ENCODE measurements around the gene SORCS2.
A peak's percentile ranks its signal among the peaks of the same experiment; 100 is the strongest.

The SORCS2 gene

GRCh38 chr4:7637971-7638370 lies 445.6 kb downstream of the SORCS2 start:
- no peak for DNase-seq (ENCODE audit: low spot score)

DNA sequence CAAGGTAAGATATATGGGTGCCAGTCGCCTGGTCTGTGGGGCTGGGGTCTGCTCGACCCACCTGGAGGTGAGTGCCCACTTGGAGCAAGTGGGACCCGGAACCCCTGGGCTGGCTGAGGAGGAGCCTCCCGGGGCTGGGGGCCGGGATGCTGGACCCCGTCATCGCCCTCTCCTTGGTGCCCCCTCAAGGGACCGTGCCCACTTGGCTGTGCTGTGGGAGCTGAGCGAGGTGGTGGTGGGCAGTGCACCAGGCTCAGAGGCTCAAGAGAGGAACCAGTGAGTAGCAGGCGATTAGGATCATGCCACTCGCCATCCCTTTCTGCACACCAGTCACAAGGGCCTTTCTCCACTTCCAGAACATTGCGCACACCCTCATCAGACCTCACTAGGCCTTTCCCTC lies 446.2 kb downstream of the SORCS2 start:
- no peak for DNase-seq (ENCODE audit: low spot score)

- no peak for DNase-seq (ENCODE audit: low spot score)
These were observed 446.8 kb downstream of the SORCS2 start for GRCh38 chr4:7638984-7639789.

DNA sequence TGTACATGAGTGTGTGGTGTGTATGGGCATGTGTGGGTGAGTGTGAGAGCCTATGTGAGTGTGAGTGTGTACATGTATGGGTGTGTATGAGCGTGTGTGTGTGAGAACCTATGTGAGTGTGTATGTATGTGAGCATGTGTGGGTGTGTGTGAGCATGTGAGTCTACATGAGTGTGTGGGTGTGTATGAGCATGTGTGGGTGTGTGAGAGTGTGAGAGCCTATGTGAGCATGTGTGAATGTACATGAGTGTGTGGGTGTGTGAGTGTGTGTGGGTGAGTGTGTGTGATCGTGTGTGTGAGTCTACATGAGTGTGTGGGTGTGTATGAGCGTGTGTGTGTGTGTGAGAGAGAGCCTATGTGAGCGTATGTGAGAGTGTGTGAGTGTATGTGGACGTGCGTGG lies 447.8 kb downstream of the SORCS2 start:
- no peak for DNase-seq (ENCODE audit: low spot score)

GRCh38 chr4:7641712-7642111 lies 449.4 kb downstream of the SORCS2 start:
- DNase-seq (ENCODE audit: low spot score): no peak

DNA sequence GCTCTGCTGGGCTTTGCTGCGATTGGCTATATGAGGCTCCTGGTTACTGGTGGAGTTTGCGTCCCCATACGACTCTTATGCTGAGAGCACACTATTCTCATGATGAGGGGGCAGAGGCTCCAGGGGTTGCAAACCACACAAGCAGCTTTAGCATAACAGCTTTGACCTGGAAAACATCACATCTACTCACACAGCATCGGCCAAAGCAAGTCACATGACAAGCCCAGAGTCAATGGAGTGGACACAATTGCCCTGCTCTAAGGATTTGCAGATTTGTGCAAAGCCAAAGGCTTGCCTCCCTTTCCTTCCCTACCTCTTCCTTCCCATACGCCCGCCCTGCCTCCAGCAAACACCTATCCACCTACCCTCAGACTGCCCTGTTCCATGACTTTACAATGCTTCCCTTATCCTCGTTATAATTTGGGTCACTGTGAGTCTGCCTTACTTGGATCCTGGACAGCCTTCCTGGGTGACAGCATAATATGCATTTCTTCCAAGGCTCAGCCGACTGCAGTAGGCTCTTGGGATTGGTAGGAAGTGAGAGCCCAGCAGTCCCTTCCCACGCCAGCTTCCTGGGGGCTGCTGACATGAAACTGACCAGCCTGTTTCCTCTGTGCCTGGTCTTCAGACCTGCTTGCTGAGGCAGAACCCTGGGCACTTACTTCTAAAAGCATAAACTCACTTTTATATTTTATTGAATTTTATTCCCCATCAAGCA lies 450.6 kb downstream of the SORCS2 start:
- DNase-seq (ENCODE audit: low spot score): peak; percentile 9

- DNase-seq (ENCODE audit: low spot score): no peak
These were observed 452.8 kb downstream of the SORCS2 start for GRCh38 chr4:7645158-7645557.

DNA sequence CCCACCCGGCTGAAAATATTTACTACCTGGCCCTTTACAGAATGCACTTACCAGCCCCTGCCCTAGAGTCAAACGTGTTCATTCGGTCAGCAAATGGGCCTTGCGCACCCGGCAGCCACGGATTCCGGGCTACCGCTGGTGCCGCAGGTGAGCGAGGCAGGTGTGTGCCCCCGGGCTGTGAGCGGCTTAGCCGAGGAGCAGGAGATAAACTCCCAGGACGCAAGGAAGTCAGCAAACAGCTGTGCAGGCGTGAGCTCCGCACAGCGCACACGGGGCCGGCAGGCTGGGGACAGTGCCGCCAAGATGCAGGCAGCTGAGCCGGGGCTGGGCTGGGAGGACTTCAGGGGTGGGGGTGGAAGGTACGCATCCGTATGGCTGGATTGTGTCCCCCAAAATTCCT lies 453.6 kb downstream of the SORCS2 start:
- no peak for DNase-seq (ENCODE audit: low spot score)

GRCh38 chr4:7646384-7647061 lies 454.2 kb downstream of the SORCS2 start:
- no peak for DNase-seq (ENCODE audit: low spot score)

DNA sequence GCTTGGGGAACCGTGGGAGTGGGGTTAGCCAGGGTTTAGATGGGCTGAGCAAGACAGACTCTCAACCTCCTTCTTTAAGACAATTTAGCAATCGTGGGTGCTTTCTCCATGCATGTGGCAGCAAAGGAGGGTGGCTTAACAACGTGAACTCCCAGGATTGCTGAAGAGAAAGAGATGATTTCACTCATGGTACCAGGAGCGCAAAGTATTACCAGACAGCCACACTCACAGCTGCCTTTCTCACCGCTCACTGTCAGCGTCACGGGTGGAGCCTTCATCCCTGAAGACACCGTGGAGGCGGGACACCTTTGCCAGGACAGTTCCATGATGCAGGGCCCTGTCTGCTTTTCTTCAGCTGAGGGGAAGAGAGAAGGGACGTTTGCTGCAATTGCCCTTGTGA lies 454.8 kb downstream of the SORCS2 start:
- DNase-seq (ENCODE audit: low spot score): no peak

- no peak for DNase-seq (ENCODE audit: low spot score)
These were observed 455.5 kb downstream of the SORCS2 start for GRCh38 chr4:7647600-7648543.

DNA sequence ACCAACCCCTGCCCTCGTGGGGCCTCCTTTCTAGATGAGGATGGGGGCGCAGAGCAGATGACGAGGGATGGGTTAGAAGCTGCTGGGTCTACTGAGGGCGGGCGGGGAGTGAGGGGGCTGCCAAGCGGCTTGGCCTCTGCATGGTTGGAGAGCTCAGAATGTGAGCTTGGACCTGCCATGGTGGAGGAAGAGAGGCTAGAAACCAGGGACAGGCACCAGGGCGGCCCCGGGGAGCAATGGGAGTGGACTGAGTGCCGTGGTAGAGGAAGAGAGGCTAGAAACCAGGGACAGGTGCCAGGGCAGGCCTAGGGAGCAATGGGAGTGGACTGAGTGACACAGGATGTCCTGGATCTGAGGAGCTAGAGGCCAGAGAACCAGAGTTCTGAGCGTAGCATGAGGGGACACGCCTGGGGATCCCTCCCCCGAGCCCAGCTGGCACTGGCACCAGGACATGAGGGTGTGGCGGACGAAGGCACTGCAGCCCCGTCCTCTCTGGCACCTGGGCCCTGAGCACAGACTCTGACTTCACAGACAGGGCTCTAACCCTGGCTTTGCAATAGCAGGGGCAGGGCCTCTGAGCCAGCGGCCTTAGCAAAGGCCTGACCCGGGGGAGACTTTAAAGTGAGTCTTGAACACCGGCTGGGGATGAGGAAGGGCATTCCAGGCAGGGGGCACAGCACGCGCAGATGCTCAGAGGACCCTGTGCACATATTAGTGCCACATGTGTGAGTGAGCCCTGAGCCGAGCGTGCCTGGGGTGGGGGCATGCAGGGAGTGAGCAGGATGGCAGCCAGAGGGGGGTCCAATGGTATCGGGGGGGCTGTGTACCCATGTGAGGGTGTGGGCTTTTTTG lies 456.4 kb downstream of the SORCS2 start:
- DNase-seq (ENCODE audit: low spot score): no peak

DNA sequence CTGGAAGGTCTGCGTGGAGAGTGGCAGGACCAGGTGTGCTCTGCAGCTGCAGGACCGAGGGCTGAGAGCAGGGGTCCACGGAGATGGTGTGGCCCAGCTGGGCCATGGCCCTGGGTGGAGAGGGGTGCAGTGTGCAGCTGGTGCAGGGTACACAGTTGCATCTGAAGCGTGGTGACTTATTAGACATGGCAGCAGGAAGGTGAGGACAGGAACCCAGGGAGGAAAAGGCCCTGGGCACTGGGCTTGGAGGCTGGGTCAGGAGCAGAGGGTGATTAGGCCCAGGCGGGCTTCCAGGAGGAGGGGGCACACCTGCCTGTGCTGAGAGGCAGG lies 457.0 kb downstream of the SORCS2 start:
- DNase-seq (ENCODE audit: low spot score): no peak

- no peak for DNase-seq (ENCODE audit: low spot score)
These were observed 457.6 kb downstream of the SORCS2 start for GRCh38 chr4:7649741-7650531.

GRCh38 chr4:7650606-7651385 lies 458.5 kb downstream of the SORCS2 start:
- peak; percentile 7 for DNase-seq (ENCODE audit: low spot score)

DNA sequence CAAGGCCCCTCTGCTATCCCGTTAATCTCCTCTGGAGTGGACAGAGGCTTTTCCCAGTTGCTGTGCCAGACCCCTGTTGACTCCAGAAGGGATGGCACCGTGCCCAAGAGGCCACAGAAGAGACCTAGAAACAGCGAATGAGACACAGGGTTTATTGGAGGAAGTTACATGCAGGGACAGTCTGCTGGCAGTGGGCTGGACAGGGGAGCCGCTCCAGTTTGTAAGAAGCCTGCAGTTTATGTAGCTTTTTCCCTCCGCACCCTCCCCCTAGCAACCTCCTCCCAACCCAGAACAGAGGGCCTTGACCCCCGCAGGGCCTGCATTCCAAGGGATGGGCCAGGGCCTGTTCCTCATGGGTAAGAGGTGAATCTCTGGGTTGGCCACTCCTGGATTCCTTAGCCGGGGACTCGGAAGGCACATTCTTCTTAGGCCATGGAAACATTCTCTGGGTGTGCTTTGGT lies 459.2 kb downstream of the SORCS2 start:
- peak; percentile 46 for DNase-seq (ENCODE audit: low spot score)

GRCh38 chr4:7652006-7652405 lies 459.7 kb downstream of the SORCS2 start:
- DNase-seq (ENCODE audit: low spot score): no peak

GRCh38 chr4:7652451-7652881 lies 460.1 kb downstream of the SORCS2 start:
- DNase-seq (ENCODE audit: low spot score): no peak

DNA sequence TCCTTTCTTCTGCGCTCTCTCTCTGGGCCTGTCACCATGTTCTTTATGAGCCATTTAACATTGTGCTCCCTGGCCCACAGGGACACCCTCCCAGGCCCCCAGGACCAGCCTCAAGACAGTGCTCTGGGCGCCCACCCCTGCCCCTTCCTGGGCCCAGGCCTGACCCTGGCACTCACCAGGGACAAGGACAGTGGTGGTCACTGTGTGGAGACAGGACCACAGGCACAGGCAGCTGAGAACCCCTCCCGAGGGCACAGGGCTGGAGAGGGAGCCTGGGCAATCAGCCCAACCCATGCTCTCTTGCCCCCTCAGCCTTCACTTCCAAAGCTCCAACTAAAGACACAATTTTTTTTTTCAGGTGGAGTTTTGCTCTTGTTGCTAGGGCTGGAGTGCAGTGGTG lies 460.6 kb downstream of the SORCS2 start:
- no peak for DNase-seq (ENCODE audit: low spot score)

Measured in cerebellar cortex (tissue), 1 donor.